Measurements from ENCODE around the gene CNTN4.

The CNTN4 gene

DNA sequence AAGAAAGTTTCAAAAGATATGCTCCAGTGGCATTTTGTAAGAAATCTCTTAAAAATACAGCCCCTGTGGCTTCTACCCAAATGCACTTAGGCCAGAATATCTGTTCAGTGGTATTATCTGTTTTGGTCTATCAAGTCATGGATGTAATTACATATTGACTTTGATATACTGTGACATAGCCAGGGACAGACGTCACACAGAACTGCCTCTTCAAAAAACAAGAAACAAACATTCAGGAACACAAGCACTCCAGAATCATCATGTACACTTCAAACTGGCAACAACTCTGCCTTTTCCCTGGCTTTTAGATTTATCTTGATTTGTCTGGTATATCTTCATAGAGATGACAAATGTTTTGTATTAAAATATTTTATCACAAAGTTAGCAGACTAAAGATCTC, 771.2 kb downstream of the CNTN4 start:
- TF ChIP-seq, protein P1, sequence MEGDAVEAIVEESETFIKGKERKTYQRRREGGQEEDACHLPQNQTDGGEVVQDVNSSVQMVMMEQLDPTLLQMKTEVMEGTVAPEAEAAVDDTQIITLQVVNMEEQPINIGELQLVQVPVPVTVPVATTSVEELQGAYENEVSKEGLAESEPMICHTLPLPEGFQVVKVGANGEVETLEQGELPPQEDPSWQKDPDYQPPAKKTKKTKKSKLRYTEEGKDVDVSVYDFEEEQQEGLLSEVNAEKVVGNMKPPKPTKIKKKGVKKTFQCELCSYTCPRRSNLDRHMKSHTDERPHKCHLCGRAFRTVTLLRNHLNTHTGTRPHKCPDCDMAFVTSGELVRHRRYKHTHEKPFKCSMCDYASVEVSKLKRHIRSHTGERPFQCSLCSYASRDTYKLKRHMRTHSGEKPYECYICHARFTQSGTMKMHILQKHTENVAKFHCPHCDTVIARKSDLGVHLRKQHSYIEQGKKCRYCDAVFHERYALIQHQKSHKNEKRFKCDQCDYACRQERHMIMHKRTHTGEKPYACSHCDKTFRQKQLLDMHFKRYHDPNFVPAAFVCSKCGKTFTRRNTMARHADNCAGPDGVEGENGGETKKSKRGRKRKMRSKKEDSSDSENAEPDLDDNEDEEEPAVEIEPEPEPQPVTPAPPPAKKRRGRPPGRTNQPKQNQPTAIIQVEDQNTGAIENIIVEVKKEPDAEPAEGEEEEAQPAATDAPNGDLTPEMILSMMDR (IDR thresholded peaks at IDR 0.05; ENCODE audit: insufficient read depth, low read depth, low read length, missing control alignments): no peak
- DNase-seq (ENCODE audit: low read depth): no peak
- H3K4me3 ChIP-seq (ENCODE audit: low read depth, low read length): no peak overlapping the region

DNA sequence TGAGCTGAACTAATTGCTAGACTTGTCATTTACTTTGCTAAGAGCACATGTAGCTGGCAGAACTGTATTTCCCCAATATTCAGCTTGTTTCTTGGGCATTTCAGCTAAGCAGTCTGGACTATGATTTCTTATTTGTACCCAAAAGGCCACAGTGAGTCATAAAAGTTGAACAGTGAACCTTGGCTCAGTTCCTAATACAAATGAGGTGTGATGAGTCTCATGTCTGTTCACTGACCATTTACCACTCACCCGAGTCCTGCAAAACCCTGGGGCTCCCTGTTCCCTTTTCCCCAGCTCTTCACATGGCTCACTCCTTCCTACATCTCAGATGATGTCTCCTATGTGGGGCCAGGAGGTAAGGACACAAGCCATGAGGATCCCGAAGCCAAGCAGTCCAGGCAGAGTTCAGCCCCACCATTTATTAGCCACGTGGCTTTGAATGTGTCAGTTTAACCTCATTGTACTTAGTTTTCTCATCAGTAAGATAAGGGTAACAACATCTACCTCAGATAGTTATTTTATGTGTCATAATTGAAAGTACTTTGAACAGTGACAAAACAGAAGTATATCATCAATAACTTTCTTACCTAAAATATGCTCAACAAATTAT, 772.2 kb downstream of the CNTN4 start:
- TF ChIP-seq, protein P1 (IDR thresholded peaks at IDR 0.05; ENCODE audit: insufficient read depth, low read depth, low read length, missing control alignments): no peak
- no peak overlapping the region for H3K4me3 ChIP-seq (ENCODE audit: low read depth, low read length)
- DNase-seq (ENCODE audit: low read depth): no peak

DNA sequence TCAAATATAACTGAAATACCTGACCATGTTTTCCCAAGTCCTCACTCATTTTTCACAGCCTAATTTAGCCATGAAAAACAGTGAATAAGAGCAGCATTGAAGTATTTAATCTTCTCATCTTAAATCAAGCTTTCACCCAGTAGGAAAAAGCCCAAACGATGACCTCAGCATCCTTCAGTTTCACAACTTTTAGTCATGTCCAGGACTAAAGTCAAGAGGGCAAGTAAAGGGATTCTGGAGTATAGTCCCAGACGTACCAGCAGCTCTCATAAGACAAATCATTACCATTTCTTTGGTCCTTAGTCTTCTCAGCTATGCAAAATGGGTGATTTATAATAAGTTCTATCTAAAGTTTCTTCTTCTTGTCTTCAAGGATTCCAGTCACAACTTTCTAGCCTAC, 774.2 kb downstream of the CNTN4 start:
- TF ChIP-seq, protein P1 (IDR thresholded peaks at IDR 0.05; ENCODE audit: insufficient read depth, low read depth, low read length, missing control alignments): no peak
- DNase-seq (ENCODE audit: low read depth): no peak

DNA sequence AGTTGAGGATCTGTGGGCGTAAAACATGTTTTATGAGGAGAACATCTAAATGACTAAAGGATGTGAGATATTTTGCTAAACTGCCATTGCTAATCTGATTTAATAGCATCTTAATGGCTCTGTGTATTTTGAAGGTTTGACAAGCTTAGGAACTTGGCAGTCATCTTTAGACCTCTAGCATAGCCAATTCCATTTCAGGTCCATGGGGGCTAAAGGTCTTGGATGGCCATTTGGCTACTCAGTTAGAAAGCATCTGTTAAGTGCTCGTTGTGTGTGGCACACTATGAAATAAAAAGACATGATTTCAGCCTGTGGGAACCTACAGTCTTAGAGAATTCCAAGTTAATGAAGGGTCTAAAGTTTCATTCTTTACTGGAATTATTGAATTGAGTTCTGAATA, 775.3 kb downstream of the CNTN4 start:
- TF ChIP-seq, protein P1 (IDR thresholded peaks at IDR 0.05; ENCODE audit: insufficient read depth, low read depth, low read length, missing control alignments): no peak
- no peak overlapping the region for H3K4me3 ChIP-seq (ENCODE audit: low read depth, low read length)
- no peak for DNase-seq (ENCODE audit: low read depth)

More for the DNA sequence above, 774.2 kb downstream of the CNTN4 start:
- H3K4me3 ChIP-seq (ENCODE audit: low read depth, low read length): no peak overlapping the region

DNA sequence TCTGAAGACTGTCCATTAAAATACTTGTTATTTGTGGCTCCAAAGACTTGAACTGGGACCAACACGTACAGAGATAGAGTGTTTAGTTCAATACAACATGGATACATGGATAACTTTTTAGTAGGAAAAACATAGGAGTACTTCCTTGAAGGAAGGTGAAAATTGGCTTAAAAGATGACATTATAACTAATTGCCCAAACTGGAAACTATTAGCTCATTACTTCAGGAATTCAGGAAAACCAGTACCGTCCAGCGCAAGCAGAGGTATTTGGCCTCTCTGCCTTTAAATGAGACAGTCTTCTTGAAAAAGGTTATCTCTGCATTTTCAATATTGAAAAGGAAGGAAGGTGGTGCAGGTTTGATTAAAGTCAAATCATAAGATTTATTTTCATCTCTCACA, 777.0 kb downstream of the CNTN4 start:
- no peak for DNase-seq (ENCODE audit: low read depth)
- no peak overlapping the region for H3K4me3 ChIP-seq (ENCODE audit: low read depth, low read length)
- TF ChIP-seq, protein P1 (IDR thresholded peaks at IDR 0.05; ENCODE audit: insufficient read depth, low read depth, low read length, missing control alignments): no peak

DNA sequence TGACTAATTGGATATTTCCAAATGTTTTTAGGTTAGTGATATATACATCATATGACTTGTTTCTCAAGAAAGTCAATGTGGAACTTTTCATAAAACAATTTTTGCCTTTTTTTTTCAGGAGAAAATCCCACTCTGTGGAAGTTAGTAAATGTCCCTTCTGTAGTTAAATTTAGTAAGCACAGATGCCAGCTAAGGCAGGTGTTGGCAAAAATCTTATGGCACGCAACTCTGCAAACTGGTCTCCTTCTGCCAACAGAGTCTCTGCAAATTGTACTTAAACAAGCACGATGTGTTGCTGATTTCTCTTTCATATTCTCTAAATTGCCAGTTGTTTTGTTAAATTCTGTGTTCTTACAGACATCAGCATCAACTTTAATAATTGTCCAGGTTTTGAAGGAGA, 777.7 kb downstream of the CNTN4 start:
- no peak overlapping the region for H3K4me3 ChIP-seq (ENCODE audit: low read depth, low read length)
- TF ChIP-seq, protein P1 (IDR thresholded peaks at IDR 0.05; ENCODE audit: insufficient read depth, low read depth, low read length, missing control alignments): no peak
- no peak for DNase-seq (ENCODE audit: low read depth)

DNA sequence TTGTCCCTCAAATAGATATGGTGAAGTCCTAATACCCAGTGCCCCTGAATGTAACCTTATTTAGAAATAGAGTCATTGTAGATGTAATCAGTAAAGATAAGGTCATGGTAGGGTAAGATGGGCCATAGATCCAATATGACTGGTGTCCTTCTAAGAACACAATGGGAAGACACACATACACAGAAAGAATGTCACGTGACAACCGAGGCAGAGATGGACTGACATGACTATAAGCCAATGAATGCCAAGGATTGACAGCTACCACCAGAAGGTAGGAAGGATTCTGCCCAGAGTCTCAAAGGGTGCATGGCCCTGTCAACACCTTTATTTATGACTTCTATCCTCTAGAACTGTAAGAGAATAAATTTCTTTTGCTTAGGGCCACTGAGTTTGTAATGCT, 780.4 kb downstream of the CNTN4 start:
- TF ChIP-seq, protein P1 (IDR thresholded peaks at IDR 0.05; ENCODE audit: insufficient read depth, low read depth, low read length, missing control alignments): no peak
- no peak overlapping the region for H3K4me3 ChIP-seq (ENCODE audit: low read depth, low read length)
- DNase-seq (ENCODE audit: low read depth): no peak
